ENCODE measurements around the gene VPS35L. TPM values are rescaled to one million over a fixed set of nuclear protein-coding genes. Genes with fewer than 3 reads are reported as not detected.

VPS35L gene
- total RNA-seq, 4 donors from 2014 or later: 41.4 to 68.1 (median 61.1) TPM

DNA sequence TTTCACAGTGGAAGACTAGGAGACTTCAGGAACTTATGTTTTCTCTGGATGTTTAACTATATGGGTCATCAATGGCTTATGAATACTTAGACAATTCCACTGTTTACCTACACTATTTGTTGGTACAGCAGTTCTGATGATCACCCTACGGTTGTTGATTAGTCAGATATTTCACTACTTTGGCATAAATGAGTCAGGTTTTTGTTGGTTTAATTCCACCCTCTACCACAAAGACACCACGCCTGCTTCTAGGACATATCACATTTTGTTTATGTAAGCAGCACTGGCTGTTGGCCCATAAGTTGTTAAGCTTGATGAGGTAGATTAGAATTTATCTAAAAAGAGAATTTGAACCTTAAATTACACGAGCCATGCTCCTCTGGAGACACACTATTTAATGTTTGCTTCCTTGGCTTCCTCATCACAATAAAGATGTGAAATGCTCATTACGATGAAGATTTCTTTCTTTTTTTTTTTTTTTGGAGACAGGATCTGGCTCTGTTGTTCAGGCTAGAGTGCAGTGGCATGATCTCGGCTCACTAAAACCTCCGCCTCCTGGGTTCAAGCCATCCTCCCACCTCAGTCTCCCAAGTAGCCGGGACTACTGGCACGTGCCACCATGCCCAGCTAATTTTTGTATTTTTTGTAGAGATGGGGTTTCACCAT, 37.9 kb upstream of the VPS35L start:
- TF ChIP-seq POLR2A (IDR thresholded peaks at IDR 0.05) (no peak), EP300 (IDR thresholded peaks at IDR 0.05) (no peak)
- TF ChIP-seq, protein P1, sequence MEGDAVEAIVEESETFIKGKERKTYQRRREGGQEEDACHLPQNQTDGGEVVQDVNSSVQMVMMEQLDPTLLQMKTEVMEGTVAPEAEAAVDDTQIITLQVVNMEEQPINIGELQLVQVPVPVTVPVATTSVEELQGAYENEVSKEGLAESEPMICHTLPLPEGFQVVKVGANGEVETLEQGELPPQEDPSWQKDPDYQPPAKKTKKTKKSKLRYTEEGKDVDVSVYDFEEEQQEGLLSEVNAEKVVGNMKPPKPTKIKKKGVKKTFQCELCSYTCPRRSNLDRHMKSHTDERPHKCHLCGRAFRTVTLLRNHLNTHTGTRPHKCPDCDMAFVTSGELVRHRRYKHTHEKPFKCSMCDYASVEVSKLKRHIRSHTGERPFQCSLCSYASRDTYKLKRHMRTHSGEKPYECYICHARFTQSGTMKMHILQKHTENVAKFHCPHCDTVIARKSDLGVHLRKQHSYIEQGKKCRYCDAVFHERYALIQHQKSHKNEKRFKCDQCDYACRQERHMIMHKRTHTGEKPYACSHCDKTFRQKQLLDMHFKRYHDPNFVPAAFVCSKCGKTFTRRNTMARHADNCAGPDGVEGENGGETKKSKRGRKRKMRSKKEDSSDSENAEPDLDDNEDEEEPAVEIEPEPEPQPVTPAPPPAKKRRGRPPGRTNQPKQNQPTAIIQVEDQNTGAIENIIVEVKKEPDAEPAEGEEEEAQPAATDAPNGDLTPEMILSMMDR (IDR thresholded peaks at IDR 0.05): no peak
- no peak for DNase-seq (ENCODE audit: low spot score in 2 of 2)
- no peak overlapping the region for H3K4me3 ChIP-seq
- peaks cover 0 to 61% (median 15%) of the 10 kb centered on the region in 4 donors for H3K4me1 ChIP-seq
- WGBS, 2 donors: 65 to 68% methylated on average over 8 of the region's 8 CpGs
- no peaks in the 10 kb centered on the region for H3K27me3 ChIP-seq
- H3K9me3 ChIP-seq: no peaks in the 10 kb centered on the region
- peaks cover 0 to 38% (median 0%) of the 10 kb centered on the region in 3 donors for H3K36me3 ChIP-seq
- peak overlapping the region in 2 of 4 donors; percentile 21 to 44 for H3K27ac ChIP-seq

DNA sequence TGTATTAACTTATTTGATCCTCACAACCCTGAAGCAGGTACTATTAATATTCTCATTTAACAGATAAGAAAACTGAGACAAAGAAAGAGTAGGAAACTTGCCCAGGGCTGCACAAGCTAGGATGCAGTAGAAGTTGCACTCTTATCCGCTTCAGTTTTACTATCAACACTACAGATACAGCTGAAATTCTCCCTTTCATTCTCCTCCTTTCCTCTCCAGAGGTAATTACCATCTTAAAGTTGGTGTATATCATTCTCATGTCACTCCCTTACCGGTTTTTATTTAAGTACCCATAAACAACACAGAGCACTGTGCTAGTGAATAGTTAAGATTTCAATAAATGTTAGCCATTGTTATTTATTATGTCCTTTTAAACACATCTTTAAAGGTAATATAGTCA, 37.1 kb upstream of the VPS35L start:
- TF ChIP-seq EP300 (IDR thresholded peaks at IDR 0.05) (no peak), POLR2A (IDR thresholded peaks at IDR 0.05) (no peak)
- TF ChIP-seq, protein P1 (IDR thresholded peaks at IDR 0.05): no peak
- H3K4me1 ChIP-seq: peaks cover 0 to 68% (median 17%) of the 10 kb centered on the region in 4 donors
- no peaks in the 10 kb centered on the region for H3K27me3 ChIP-seq
- no peak for DNase-seq (ENCODE audit: low spot score in 2 of 2)
- 75 to 76% methylated on average over 2 of the region's 2 CpGs for WGBS, 2 donors
- H3K4me3 ChIP-seq: no peak overlapping the region
- no peaks in the 10 kb centered on the region for H3K9me3 ChIP-seq
- H3K36me3 ChIP-seq: peaks cover 0 to 32% (median 0%) of the 10 kb centered on the region in 3 donors
- H3K27ac ChIP-seq: no peak overlapping the region

DNA sequence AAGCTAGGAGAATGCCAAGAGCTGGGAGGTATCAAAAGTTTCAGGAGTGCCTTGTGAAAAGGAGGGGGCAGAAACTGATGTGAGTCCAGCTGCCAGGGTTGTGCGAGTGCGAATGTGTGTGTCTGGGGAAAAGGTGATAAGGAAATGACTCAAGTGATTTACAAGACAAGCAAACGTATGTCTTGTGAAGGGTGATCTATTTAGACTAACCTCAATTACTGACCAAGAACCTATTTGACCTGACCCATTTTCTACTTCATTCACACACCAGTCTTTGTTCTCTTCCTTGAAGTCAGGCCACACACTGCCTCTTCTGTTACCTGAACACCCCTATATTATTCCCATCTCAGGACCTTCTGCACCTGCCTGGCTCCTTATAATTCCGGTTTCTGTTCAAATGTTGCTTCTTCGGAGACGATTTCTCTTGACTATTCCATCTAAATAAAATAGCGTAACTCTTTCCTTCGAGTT, 34.6 kb upstream of the VPS35L start:
- Histone ChIP-seq H3K4me1 (peaks cover 0 to 80% (median 23%) of the 10 kb centered on the region in 4 donors), H3K9me3 (no peaks in the 10 kb centered on the region), H3K36me3 (peaks cover 0 to 10% (median 0%) of the 10 kb centered on the region in 3 donors), H3K27me3 (no peaks in the 10 kb centered on the region), H3K27ac (peak overlapping the region in 3 of 4 donors; percentile 92 to 96 (median 95)), H3K4me3 (peak overlapping the region; percentile 61 to 95 (median 90))
- WGBS, 2 donors: 13 to 15% methylated on average over 8 of the region's 8 CpGs
- TF ChIP-seq POLR2A (IDR thresholded peaks at IDR 0.05): no peak
- TF ChIP-seq, protein P1 (IDR thresholded peaks at IDR 0.05): no peak
- TF ChIP-seq EP300 (IDR thresholded peaks at IDR 0.05): no peak
- DNase-seq (ENCODE audit: low spot score in 2 of 2): no peak

DNA sequence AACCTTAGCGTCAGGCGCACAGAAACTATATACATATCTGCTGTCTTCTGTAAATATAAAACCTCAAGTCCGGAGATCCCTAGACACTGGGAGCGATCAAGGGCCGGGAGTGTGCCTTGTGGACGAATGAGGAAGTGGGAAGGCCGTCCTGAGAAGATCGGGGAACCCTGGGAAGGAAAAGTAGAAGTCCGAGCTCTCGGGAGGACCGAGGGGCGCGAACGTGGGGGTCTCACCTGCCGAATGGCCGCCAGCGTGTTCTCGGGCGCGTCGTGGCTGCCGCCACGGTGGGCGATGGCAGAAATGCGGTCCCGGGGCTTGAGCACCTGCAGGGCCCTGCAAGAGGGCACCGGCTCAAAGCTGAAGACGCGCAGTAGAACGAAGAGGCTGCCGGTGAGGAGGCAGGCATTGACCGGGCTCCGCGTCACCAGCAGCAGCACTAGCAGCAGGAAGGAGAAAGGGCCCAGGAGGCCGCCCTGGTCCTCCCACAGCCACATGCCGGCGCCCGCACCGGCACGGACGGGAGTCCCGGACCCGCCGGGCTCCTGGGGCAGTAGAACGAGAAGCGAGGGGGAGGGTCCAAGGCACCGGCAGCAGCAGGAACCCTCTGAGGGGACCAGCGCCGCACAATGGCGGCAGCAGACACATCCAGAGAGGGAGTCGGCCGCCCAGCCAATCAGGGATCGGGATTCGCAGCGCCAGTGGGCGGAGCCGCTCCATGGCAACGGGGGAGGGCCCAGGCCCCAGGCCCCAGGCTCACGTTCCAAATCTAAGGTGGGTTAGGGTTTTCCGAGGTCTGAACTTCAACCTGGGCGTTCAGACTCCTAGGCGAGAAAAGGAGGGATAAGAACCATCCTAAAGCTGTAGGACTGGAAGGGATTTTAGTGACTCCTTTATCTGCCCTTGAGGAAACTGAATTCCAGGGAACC, 33.8 kb upstream of the VPS35L start, which contains the start of gene GDE1:
Gene GDE1, minus strand, starts transcription at position 628 of the 926 bp plus-strand sequence. Its CDS starts 134 bp downstream, at position 494.
- peaks cover 0 to 75% (median 23%) of the 10 kb centered on the region in 4 donors for H3K4me1 ChIP-seq

More for the DNA sequence above, 33.8 kb upstream of the VPS35L start, which contains the start of gene GDE1:
- H3K9me3 ChIP-seq: no peaks in the 10 kb centered on the region
- peak; percentile 92 for DNase-seq (ENCODE audit: low spot score in 2 of 2)
- peaks cover 0 to 2% (median 0%) of the 10 kb centered on the region in 3 donors for H3K36me3 ChIP-seq
- H3K27ac ChIP-seq: peak within 1 kb of the TSS; percentile 55 to 96 (median 94)
- H3K4me3 ChIP-seq: peak within 1 kb of the TSS; percentile 61 to 95 (median 90)
- TF ChIP-seq, protein P1 (IDR thresholded peaks at IDR 0.05): peak; percentile 14 to 48 (median 24)
- TF ChIP-seq POLR2A (IDR thresholded peaks at IDR 0.05) (peak; percentile 87 to 92), EP300 (IDR thresholded peaks at IDR 0.05) (peak in 1 of 2 donors; percentile 96)
- no peaks in the 10 kb centered on the region for H3K27me3 ChIP-seq
- WGBS, 2 donors: 0% methylated on average over 30 to 46 of the region's 62 CpGs

Measured in tibial nerve (tissue), 4 donors.